SHP77 treated with DMSO at 0.1 percent for 48 hours (cell line): ENCODE data around the gene VSX2.

ENCODE experiments used
- DNase-seq: peaks from one replicate; lab custom pipeline; 2025; lab: John Stamatoyannopoulos, UW

Gene VSX2

DNA sequence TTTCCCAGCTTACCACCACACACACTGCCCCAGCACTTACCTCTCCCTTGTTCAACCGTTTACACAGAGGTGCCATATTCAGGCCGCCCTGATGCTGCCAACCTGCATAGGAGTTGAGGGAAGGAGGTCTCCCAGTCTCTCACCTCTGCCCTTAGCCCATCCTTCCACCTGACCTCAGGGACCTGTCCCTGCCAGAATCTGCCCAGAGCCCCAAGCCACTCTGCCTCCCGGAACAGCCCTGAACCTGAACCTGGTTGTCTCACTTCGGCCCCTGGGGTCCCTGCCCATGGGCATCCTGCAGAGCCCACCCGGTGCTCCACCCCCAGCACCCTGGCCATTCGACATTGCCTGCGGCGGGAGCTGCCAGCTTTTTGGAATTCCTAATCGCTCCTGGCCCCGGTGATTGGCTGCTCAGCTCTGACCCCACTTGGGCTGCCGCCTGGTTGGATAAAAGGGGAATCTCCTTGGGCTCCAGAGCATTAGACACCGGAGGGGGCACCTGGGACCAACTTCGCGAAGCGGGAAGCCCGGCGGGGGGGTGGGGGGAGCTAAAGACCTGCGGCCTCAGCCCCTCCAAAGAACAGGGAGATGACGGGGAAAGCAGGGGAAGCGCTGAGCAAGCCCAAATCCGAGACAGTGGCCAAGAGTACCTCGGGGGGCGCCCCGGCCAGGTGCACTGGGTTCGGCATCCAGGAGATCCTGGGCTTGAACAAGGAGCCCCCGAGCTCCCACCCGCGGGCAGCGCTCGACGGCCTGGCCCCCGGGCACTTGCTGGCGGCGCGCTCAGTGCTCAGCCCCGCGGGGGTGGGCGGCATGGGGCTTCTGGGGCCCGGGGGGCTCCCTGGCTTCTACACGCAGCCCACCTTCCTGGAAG is at the start of gene VSX2:
TSS of gene VSX2 (plus strand) at position 476 of the 874 bp plus-strand sequence. CDS start at position 589, 113 bp downstream.
- DNase-seq: no peak

DNA sequence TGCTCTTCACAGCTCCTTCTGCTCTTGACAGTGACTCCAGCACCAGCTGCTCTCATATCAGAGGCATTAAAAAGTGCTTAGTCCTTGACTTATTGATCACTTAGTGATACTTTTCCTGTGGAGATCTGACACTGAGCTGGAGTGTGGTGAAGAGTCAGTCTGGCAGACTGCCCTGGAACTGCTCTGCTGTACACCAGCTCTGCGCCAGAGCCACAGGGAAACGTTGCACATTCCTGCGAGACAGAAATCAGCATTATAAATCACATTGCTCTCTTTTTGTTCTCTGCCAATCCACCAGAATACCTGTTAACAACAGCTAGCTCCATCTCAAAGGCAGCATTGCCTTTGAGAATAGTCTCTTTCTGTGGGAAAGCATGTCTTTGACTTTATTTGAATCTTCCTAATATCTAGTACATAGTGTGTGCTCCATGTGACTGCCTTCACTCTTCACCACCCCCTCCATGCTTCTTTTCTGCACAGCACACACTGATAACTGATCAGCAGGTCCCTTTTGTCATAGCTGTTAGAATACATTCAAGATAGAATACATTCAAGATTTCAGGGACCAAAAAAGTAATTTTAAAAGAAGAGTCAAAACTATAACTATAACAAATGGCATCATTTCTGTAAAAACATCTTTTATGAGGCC is 48.2 kb upstream of the VSX2 start:
- no peak for DNase-seq

DNA sequence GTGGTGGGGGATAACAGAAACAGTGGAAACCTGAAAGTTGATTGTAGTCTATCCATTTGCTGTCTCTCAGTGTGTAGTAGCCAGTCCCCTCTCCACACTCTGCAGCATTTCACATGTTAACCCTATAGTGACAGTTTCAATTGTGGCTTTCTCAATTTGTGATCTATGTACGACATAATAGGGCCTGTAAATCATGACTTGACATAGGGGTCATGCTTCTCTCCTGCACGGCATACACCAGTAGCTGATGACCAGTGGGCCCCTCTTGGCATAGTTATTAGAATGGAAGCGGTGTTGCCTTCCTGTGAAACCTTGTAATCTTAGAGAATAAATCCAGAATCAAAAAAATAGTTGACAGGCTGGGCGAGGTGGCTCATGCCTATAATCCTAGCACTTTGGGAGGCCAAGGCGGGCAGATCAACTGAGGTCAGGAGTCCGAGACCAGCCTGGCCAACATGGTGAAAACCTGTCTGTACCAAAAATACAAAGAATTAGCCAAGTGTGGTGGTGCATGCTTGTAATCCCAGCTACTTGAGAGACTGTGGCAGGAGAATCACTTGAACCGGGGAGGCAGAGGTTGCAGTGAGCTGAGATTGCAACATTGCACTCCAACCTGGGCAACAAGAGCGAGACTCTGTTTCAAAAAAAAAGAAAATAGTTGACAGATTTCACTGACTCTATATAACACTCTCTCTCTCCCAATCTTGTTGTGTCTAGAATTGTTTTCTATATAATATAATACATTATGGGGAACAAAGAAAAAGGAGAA is 44.6 kb upstream of the VSX2 start:
- DNase-seq: no peak

DNA sequence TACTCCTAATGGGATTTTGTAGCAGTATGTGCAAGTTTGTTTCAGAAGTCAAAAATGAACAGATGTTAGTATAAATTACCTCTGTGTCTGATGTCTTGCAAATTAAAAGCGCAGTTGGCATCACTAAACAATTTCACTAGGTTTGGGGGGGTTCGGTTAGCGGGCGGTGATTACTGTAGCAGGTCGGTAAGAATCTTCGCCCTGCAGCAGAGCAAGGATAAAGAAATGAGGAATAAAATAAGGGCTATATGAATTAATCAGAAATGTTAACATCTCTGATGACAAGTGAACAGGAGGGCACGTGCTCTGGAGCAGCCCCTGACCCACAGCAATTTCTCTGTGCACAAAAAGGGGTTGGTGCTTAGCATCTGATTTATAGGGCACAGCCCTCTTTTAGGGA is 43.6 kb upstream of the VSX2 start:
- no peak for DNase-seq

DNA sequence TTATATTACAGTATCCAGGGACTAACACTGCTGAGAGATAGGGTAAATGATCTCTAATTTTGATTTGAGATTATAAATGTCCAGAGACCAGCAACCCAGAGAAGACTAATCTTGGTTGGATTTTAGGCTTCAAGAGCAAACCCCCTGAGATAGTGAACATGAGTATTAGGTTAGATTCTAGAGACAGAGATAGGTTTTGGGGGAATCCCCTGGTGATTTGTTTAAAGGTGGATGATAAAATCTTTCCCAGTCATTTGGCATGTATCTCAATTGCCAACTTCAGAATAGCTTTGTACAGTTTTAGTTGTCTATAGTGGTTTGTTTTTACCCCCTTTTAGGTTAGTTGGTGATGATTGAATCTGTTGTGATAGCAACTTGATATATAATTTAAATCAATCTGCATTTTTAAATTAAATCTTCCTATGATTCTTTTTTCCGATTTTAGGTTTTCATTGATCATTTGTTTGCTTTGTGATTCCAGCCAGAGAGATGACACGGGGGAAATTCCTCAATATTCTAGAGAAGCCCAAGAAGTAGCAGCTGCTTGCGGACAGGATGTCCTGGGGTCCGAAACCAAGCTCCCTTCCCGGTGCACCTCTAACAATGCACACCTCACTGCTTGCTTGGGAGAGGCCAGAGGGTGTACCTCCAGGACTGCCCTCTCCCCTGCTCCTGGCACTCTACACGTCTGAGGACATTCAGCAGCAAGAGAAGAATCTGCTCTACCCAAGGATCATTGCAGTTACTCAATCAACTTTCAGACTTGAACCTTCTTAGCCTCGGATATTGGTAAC is 40.6 kb upstream of the VSX2 start:
- DNase-seq: no peak

DNA sequence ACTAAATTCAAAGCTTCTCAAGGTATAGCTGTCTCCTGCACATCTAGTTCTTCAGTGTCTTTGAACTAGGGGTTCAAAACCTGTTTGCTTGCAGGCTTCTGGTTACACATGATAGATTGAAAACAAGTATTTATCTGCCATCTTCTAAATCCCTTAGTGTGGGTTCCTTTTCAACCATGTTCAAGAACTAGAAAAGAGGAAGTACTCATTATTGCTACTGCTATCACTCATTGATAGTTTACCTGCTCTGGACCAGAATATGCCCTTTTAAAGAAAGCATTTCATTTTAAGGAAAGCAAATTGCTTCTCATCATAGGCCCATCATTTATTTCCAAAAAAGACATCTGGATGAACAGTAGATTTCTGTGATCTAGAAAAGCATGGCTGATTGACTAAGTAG is 37.1 kb upstream of the VSX2 start:
- no peak for DNase-seq

DNA sequence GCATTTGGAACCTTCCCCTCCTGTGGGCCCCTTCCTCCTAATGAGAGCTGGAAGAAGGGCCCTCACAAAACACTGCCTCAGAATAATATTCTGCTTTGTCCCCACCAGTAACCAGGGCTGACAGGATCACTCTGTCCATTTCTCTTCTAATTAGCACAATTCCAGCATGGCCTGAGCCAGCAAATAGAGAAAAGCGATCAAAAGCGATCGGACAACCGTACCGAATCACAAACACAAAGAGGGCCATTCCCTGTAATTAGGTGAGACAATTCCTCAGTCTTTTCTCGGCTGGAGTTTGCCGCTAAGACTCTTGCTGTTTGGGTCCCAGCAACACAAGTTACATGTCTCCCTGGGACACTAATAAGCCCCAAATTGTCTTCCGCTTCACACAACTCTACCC is 35.6 kb upstream of the VSX2 start:
- DNase-seq: no peak

DNA sequence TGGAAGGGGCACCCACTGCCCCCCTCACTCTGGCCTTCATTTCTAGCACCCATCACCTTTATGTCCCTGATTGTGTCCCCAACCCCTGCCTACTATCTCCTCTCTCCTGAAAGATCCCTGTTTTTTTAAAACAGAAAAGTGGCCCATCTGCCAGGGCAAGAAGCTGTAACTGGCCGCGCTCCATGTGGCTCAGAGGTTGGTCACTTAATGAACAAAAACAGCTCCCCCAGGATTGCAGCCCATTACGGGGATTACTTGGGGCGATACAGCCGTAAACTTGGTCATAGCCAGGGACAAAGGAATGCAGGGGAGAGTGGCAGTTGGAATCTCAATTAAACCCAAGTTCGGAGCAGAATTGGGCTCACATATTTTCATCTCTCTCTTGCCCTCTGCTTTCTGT is 34.8 kb upstream of the VSX2 start:
- DNase-seq: no peak

DNA sequence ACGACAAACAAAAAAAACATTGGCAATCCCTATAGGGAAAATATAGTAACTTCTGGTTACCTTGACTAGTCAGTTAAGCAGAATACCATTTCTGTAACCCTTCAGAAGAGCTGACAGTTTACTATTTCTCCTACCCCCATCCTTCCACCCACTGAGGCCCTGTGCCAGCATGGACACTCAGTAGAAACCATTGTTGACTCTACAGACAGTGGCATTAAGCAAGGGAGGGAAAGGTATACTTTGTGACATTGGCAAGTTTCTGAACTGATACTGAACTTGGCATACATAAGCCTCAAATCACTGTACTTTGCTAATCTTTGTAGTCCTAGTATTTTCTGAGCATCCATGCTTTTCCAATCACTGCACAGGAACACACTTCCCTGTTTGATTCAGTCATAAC is 33.4 kb upstream of the VSX2 start:
- no peak for DNase-seq

DNA sequence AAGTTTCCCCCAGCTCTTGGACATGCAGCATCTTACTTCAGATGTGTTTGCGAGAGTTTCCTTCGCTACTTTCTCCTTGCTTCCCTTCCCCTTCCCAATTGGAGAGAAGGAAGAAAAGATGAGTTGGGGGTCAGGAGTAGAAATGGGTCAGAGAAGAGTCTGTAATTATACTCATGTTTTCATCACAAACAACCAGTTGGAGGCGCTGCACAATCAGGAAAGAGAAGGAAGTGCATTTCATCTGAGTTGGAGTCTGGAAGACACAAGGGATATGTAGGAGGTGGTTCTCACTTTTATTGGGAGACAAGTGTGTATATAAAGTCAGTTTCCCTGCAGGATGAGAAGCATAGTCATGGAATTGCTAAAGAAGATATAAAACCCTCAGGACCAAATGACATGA is 31.3 kb upstream of the VSX2 start:
- no peak for DNase-seq

DNA sequence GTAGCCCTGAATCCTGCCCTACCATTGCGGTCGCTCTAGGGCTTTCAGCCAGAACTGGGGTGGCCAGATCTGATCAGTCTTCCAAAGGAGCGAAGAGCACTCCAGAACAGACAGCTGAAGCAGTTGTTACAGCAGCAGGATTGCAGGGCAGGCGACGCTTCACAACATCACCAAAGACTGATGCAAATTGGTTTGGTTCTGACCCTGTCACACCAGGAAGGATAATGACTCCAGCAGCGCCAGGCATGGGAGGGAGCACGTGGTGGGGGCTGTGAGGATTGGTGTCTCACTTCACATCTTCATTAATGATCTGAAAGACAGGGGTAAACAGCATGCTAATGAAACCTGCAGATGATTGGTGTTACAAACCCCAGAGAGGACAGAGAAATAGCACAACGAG is 30.6 kb upstream of the VSX2 start:
- no peak for DNase-seq

DNA sequence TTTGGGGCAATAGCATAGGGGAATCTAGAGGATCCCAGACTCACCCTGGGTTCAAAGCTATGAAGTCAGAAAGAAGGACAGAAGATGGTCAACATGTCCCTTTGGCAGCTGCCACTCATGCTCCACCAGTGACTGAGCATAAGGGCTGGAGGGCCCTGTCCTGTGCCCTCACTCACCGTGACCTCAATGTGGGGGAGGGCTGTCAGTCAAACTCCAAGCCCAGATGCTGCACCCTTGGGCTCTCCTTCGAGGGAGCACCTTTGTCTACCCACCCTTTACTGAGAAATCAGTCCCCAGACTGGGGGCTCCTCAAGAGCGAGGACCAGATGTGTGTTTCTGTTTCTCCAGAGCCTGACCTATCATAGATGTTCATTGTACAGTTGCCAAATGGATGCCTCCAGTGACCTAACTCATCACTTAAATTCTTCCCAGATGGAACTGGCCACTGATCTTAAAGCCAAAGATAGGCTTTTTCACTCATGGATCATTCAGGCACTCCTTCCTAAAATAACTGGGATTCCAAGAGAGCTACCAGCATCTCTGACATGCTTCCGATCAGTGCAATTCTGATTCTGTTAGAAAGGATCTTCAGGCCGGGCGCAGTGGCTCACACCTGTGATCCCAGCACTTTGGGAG is 27.2 kb upstream of the VSX2 start:
- DNase-seq: no peak

DNA sequence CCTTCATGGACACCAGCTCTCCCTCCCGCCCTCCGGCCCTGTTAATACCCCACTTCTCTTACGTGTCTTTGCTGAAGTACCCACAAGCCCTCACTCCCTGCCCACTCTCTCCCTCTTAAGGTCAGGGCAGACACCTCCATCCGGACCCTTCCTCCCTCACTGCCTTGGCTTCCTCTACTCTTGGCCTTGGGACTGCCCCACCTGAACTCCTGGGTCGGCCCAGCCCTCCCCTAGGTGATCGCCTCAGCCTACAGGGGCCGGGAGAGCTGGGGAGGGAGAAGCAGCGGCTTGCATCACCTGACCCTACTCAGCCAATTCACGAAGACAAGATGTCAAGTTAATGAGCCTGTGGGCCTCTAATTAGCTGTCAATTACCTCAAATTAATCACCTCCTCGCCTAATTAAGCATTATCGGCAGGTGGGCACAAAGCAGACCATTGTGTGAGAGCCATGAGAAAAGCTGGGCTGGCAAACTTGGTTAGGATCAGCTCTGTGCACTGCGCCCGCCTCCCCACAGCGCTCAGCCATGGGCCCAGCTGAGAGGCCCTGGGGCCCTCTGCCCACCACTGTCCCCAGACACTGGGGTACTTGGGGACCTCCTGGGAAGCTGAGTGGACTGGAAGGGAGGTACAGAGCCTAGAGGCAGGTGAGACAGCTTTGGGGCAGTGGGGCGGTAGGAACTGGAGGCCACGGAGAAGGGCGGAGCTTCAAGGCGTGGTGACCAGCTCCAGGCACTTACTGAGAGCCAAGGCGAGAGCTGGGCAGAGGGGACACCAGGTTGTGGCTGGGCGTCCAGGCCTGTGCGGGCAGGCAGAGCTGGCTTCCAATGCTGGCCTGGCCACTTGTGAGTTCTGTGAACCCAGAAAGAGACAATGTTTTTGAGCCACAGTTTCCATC is 25.1 kb upstream of the VSX2 start:
- DNase-seq: no peak

DNA sequence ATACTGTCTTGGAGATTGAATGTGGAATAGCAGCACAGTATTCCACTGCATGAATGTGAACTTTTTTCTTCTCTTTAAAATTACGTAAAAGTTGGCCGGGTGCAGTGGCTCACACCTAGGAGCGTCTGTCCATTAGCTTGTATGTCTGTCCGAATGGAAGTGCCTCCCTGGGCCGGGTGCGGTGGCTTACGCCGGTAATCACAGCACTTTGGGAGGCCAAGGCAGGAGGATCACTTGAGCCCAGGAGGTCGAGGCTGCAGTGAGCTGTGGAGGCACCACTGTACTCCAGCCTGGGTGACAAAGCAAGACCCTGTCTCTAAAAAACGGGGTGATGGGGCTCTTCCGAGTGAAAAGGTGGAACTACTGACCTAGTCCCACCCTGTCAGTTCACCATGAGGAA is 22.6 kb upstream of the VSX2 start:
- no peak for DNase-seq

DNA sequence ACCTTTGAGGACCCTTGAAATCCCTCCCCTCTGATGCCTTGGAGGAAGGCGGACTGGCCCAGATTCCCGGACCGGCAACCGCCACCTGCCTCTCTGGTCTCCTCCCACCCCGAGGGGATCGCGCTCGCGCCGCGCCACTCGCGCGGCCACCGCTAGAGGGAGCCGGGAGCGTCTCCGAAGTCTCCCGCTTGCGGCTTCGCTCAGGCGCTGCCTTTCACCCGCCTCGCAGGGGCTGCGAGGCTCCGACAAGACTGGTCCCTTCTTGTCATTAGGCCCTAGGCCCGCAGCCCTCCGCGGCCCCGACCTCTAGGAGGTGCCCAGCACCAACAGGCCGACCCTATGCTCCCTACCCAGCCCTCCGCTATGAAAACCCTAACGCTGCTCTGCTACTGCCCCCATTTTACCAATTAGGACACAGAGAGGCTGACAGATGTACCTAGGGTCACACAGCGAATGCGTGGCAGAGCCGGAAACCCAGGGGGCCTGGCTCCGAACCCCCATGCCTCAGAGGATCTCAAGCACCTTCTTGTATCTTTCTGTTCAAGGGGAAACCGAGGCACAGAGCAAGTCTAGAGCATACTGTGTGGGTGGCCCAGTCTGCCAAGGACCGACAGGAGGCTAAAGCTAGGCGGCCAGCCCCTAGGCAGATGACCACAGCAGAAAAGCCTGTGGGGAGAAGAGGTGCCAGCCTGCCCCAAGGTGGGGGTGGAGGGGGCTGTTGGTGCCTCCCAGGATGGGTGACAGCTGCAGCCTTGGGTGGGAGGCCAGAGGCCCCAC is 21.4 kb upstream of the VSX2 start:
- DNase-seq: peak; percentile 17

DNA sequence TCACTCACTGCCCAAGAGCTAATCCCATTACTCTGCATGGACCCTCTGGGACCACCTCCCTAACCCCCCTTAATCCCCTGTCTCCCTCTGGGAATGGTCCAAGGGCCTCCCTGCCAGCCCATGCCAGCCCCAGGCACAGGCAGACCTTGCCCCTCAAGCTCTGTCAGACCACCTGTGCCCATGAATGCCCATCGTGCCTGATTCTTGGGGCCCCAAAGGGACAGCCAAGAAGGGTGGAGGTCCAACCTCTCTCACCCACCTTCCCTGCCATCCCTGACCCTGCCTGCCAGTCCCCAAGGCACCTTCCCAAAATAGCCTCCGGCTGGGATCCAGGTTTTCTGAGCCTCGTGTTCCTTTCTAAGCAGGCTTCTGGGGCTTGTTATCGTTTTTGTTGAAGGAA is 20.8 kb upstream of the VSX2 start:
- no peak for DNase-seq

DNA sequence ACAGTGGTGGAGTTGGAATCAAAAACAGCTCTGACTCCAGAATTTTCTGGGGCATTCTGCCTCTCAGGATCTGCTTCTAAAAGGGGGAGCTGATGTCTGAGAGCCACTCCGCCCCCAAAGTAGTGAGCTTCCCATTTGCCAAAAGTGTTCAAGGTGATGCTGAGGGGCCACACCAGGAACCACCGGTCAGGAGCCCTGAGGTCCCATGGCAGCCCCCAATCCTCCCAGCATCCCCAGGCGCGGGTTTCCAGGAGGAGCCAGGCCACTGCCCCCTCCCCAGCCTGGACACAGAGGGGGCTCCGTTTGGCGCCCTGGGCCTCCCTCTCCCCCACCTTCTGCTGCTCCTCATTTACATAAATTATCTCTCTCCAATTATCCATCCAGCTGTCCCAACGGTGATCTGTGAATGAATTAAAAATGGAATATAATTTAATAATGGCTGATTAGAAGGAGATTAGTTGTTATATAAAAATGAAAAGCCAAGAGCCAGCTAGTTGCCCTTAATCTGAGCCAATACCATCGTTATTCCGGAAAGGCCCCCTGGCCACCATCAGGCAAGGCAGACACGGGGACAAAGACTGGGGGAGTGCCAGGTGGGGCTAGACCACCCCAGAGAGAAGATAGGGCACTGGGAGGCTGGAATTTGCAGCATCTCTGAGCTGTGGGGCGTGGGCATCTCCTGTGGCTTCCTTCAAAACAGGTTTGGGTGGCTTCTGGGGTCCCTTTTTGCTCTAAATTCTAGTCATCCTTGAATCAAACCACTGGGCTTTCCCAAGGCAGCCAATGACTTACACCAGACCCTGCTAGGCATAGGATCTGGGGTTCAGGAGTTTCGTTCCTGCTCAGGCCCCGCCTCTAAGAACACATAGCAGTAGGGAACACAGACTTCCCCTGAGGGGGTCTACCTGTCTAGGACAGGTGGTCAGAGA is 19.7 kb upstream of the VSX2 start:
- DNase-seq: no peak

DNA sequence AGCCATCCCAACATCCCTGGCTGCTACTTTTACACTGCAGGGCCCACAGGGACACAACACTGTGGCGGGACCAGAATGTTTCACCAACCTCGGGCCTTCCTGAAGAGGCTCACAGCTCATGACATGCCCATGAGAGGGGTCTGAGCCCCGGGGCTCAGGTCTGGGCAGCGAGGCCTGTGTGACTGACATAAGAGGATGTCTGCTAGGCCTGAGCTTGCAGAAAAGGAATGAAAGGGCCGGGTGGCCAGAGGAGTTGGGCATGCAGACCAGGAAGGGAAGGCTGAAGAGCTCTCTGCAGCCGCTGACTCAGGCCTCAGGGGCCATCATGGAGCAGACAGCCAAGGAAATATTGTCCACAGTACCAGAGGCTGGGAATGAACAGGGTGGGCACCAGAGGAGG is 18.3 kb upstream of the VSX2 start:
- no peak for DNase-seq

DNA sequence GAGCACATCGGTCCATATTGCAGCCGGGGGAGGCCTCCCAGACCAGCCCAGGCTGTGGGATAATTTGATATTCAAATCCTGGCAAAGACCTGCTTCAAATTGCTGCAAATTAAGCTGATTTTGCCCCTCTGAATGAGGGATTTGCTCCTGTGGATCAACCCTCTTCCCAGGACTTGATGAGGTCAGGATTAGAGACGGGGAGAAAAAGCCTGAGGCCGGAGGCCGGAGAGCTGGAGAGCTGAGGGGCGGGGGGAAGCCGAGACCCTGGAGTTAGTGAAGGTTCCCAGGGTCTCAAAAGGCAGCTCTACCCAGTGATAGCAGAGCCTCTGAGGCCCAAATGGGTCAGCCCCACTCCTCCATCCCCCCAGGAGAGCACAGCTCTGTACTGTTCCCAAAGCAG is 17.5 kb upstream of the VSX2 start:
- DNase-seq: no peak
